ENCODE data around the gene RND1. TPM values are rescaled to one million over a fixed set of nuclear protein-coding genes. Genes with fewer than 3 reads are reported as not detected.

The RND1 gene
- total RNA-seq, 1 experiment from 2014 or later = 5.1 TPM

GRCh38 chr12:48881686-48882314 is 16.1 kb upstream of the RND1 start:
- no peaks in the 10 kb centered on the region for H3K36me3 ChIP-seq (ENCODE audit: control insufficient read depth, insufficient read depth, low read length)
- DNase-seq = no peak
- H3K4me1 ChIP-seq = peaks cover 65% of the 10 kb centered on the region
- H3K27me3 ChIP-seq (replicated peaks; ENCODE audit: control insufficient read depth, insufficient read depth, low read length) = no peaks in the 10 kb centered on the region
- H3K4me3 ChIP-seq (ENCODE audit: low read depth, low read length) = no peak overlapping the region
- Mint-ChIP-seq H3K4me3 (ENCODE audit: unreplicated experiment) (peak overlapping the region; percentile 70), H3K9me3 (ENCODE audit: unreplicated experiment) (no peaks in the 10 kb centered on the region), H3K27ac (ENCODE audit: unreplicated experiment) (peak overlapping the region; percentile 96), H3K36me3 (ENCODE audit: insufficient read depth, unreplicated experiment) (peaks cover 15% of the 10 kb centered on the region), H3K27me3 (ENCODE audit: insufficient read depth, unreplicated experiment) (no peaks in the 10 kb centered on the region), H3K4me1 (ENCODE audit: low read depth, unreplicated experiment) (peaks cover 63% of the 10 kb centered on the region)
- intact Hi-C loops (cut with micrococcal nuclease; ENCODE audit: unreplicated experiment) = loop anchor here (2.0 kb wide), 1 partner anchor 29 kb away; the partner anchor contains the start of gene DDX23
- no peaks in the 10 kb centered on the region for H3K9me3 ChIP-seq
- TF ChIP-seq CTCF (IDR thresholded peaks at IDR 0.05; ENCODE audit: insufficient read depth in 1 of 2, low read depth in 1 of 2, low read length in 1 of 2, severe bottlenecking in 1 of 2, unreplicated experiment in 1 of 2) = peak in 1 of 2 experiments; percentile 2
- CTCF ChIA-PET = interaction anchor here (0.7 to 3.7 kb wide), 5 partner anchors 9 to 413 kb away, joined by 4 to 50 read pairs (median 7); partner anchors contain the start of genes DDX23 and PRPH
- BruUV-seq (replicated peaks) = no TSS peak
- POLR2A ChIA-PET = interaction anchor here (0.7 to 4.1 kb wide), 5 partner anchors 8 to 92 kb away, joined by 5 to 58 read pairs (median 15); partner anchors contain the start of genes ADCY6, DDX23 and RND1

DNA sequence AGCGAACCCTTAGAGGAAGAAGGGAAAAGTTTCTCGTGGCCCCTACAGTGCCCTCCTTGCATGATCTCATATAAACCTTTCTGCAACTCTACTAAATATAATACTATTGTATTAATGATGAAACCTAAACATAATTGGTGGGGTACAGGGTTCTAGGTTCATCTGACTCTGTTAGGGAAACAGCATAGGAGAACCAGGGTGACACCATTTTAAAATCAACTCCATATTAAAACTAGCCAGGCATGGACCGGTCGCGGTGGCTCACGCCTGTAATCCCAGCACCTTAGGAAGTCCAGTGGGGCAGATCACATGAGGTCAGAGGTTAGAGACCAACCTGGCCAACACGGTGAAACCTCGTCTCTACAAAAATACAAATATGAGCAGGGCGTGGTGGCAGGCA is 15.0 kb upstream of the RND1 start:
- no peak for TF ChIP-seq CTCF (IDR thresholded peaks at IDR 0.05; ENCODE audit: insufficient read depth in 1 of 2, low read depth in 1 of 2, low read length in 1 of 2, severe bottlenecking in 1 of 2, unreplicated experiment in 1 of 2)
- Histone ChIP-seq H3K4me1 (peaks cover 58% of the 10 kb centered on the region), H3K4me3 (ENCODE audit: low read depth, low read length) (no peak overlapping the region), H3K9me3 (no peaks in the 10 kb centered on the region), H3K27me3 (replicated peaks; ENCODE audit: control insufficient read depth, insufficient read depth, low read length) (no peaks in the 10 kb centered on the region), H3K36me3 (ENCODE audit: control insufficient read depth, insufficient read depth, low read length) (no peaks in the 10 kb centered on the region)
- intact Hi-C loops (cut with micrococcal nuclease; ENCODE audit: unreplicated experiment) = no loop called here
- Mint-ChIP-seq H3K27me3 (ENCODE audit: insufficient read depth, unreplicated experiment) (no peaks in the 10 kb centered on the region), H3K27ac (ENCODE audit: unreplicated experiment) (peak overlapping the region; percentile 58), H3K9me3 (ENCODE audit: unreplicated experiment) (no peaks in the 10 kb centered on the region), H3K36me3 (ENCODE audit: insufficient read depth, unreplicated experiment) (peaks cover 14% of the 10 kb centered on the region), H3K4me1 (ENCODE audit: low read depth, unreplicated experiment) (peaks cover 54% of the 10 kb centered on the region), H3K4me3 (ENCODE audit: unreplicated experiment) (no peak overlapping the region)
- no TSS peak for BruUV-seq (replicated peaks)
- DNase-seq = no peak
- CTCF ChIA-PET = interaction anchor here (0.9 to 2.7 kb wide), 2 partner anchors 10 to 127 kb away, joined by 11 to 21 read pairs; no protein-coding TSS in a partner anchor
- POLR2A ChIA-PET = interaction anchor here (4.1 kb wide), 1 partner anchor 15 kb away, joined by 49 read pairs; the partner anchor contains the start of gene RND1

DNA sequence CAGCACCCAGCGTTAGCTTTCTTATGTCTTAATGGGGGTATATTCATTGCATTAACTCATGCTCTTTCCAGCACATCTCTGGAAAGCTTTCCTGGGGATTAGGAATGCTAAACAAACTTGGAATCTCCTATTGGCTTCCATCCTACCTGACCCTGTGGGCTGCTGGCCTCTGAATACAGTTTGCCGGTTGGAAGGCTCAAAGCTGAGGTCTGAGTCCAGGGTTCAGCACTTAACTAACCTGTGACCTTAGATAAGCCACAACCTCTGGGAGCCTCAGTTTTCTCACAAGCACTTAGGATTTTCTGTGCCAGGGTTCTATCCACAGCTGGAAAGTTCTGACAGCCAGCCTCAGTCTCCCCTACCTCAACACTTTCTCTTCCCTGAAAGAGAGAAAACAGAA is 12.9 kb upstream of the RND1 start:
- H3K27ac Mint-ChIP-seq (ENCODE audit: unreplicated experiment) = no peak overlapping the region
- ChIA-PET POLR2A (no interaction called here), CTCF (interaction anchor here (1.0 to 1.2 kb wide), 2 partner anchors 13 to 25 kb away, joined by 4 read pairs; no protein-coding TSS in a partner anchor)
- H3K4me1 ChIP-seq = peaks cover 42% of the 10 kb centered on the region
- H3K9me3 Mint-ChIP-seq (ENCODE audit: unreplicated experiment) = no peaks in the 10 kb centered on the region
- BruUV-seq (replicated peaks) = no TSS peak
- H3K4me3 ChIP-seq (ENCODE audit: low read depth, low read length) = no peak overlapping the region
- H3K36me3 Mint-ChIP-seq (ENCODE audit: insufficient read depth, unreplicated experiment) = peaks cover 7% of the 10 kb centered on the region
- peaks cover 34% of the 10 kb centered on the region for H3K4me1 Mint-ChIP-seq (ENCODE audit: low read depth, unreplicated experiment)
- H3K9me3 ChIP-seq = no peaks in the 10 kb centered on the region
- H3K27me3 Mint-ChIP-seq (ENCODE audit: insufficient read depth, unreplicated experiment) = no peaks in the 10 kb centered on the region
- no peak overlapping the region for H3K4me3 Mint-ChIP-seq (ENCODE audit: unreplicated experiment)
- H3K36me3 ChIP-seq (ENCODE audit: control insufficient read depth, insufficient read depth, low read length) = no peaks in the 10 kb centered on the region
- intact Hi-C loops (cut with micrococcal nuclease; ENCODE audit: unreplicated experiment) = no loop called here
- H3K27me3 ChIP-seq (replicated peaks; ENCODE audit: control insufficient read depth, insufficient read depth, low read length) = no peaks in the 10 kb centered on the region
- DNase-seq = no peak
- TF ChIP-seq CTCF (IDR thresholded peaks at IDR 0.05; ENCODE audit: insufficient read depth in 1 of 2, low read depth in 1 of 2, low read length in 1 of 2, severe bottlenecking in 1 of 2, unreplicated experiment in 1 of 2) = no peak
